Nephron (organoid): ENCODE data around the gene AGFG1.
"Not testable (repeated sequence)": the region's sequence is repeated elsewhere in the genome, so short reads cannot be mapped to it uniquely, and the experiment has no call there.

Experiments used
- H3K27ac Mint-ChIP-seq, 3 experiments: 2 replicates each; pipeline ENCODE4 v1.8.0; 2020; ENCODE audit warnings: mixed read lengths in 3 of 3, mild to moderate bottlenecking in 2 of 3, moderate library complexity in 1 of 3
- H3K27me3 Mint-ChIP-seq: 2 replicates; pipeline ENCODE4 v1.8.0; 2021; ENCODE audit warnings: low read depth, mild to moderate bottlenecking, moderate library complexity, mixed read lengths
- H3K36me3 Mint-ChIP-seq: 2 replicates; pipeline ENCODE4 v1.8.0; 2020; ENCODE audit warnings: low read depth, mixed read lengths
- H3K4me1 Mint-ChIP-seq: 2 replicates; pipeline ENCODE4 v1.8.0; 2020; ENCODE audit warnings: mixed read lengths
- H3K4me3 Mint-ChIP-seq, 3 experiments: 2 replicates each; pipeline ENCODE4 v1.8.0; 2020; ENCODE audit warnings: mild to moderate bottlenecking in 3 of 3, mixed read lengths in 3 of 3, moderate library complexity in 2 of 3
- H3K9me3 Mint-ChIP-seq: 2 replicates; pipeline ENCODE4 v1.8.0; 2020; ENCODE audit warnings: mixed read lengths
- TF ChIP-seq, protein P1 (sequence below), 3 experiments: fragments of 200-600 bp; sonication (generic); IDR thresholded peaks; one replicate each; pipeline ENCODE4 v1.5.0; 2021; ENCODE audit warnings: antibody characterized with exemption in 3 of 3; ENCODE audit not compliant: unreplicated experiment in 3 of 3

The AGFG1 gene

GRCh38 chr2:227529871-227530270 lies 57.9 kb downstream of the AGFG1 start:
- peak overlapping the region in 1 of 3 experiments; percentile 40 for H3K27ac Mint-ChIP-seq
- TF ChIP-seq, protein P1, sequence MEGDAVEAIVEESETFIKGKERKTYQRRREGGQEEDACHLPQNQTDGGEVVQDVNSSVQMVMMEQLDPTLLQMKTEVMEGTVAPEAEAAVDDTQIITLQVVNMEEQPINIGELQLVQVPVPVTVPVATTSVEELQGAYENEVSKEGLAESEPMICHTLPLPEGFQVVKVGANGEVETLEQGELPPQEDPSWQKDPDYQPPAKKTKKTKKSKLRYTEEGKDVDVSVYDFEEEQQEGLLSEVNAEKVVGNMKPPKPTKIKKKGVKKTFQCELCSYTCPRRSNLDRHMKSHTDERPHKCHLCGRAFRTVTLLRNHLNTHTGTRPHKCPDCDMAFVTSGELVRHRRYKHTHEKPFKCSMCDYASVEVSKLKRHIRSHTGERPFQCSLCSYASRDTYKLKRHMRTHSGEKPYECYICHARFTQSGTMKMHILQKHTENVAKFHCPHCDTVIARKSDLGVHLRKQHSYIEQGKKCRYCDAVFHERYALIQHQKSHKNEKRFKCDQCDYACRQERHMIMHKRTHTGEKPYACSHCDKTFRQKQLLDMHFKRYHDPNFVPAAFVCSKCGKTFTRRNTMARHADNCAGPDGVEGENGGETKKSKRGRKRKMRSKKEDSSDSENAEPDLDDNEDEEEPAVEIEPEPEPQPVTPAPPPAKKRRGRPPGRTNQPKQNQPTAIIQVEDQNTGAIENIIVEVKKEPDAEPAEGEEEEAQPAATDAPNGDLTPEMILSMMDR (IDR thresholded peaks at IDR 0.05; ENCODE audit: unreplicated experiment in 3 of 3) = no peak
- no peaks in the 10 kb centered on the region for H3K4me1 Mint-ChIP-seq
- H3K27me3 Mint-ChIP-seq = no peaks in the 10 kb centered on the region
- peaks cover 44% of the 10 kb centered on the region for H3K36me3 Mint-ChIP-seq
- no peak overlapping the region for H3K4me3 Mint-ChIP-seq
- no peaks in the 10 kb centered on the region for H3K9me3 Mint-ChIP-seq

GRCh38 chr2:227534714-227535113 lies 62.8 kb downstream of the AGFG1 start:
- H3K27ac Mint-ChIP-seq = no peak overlapping the region
- no peak overlapping the region for H3K4me3 Mint-ChIP-seq
- H3K36me3 Mint-ChIP-seq = peaks cover 56% of the 10 kb centered on the region
- TF ChIP-seq, protein P1 (IDR thresholded peaks at IDR 0.05; ENCODE audit: unreplicated experiment in 3 of 3) = no peak
- no peaks in the 10 kb centered on the region for H3K4me1 Mint-ChIP-seq
- H3K9me3 Mint-ChIP-seq = peaks cover 1% of the 10 kb centered on the region
- no peaks in the 10 kb centered on the region for H3K27me3 Mint-ChIP-seq

DNA sequence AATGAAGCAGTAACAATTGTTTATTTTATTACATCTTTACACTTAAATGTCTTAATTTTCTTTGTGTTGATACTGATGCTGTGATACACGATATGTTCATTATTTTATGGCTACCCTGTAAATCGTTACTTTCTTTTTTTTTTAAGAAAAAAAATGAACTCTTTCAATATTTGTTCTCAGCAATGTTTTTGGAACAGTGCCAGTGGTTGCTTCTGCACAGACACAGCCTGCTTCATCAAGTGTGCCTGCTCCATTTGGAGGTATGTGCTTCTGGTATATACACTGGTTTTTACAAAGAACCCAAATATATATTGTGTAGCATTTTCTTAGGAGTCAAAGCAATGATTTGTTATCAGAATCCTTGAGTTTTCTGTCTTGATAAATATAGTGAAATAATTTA lies 64.5 kb downstream of the AGFG1 start:
- Mint-ChIP-seq H3K36me3 (peaks cover 69% of the 10 kb centered on the region), H3K9me3 (peaks cover 15% of the 10 kb centered on the region), H3K27ac (no peak overlapping the region), H3K27me3 (no peaks in the 10 kb centered on the region), H3K4me1 (no peaks in the 10 kb centered on the region), H3K4me3 (no peak overlapping the region)
- TF ChIP-seq, protein P1 (IDR thresholded peaks at IDR 0.05; ENCODE audit: unreplicated experiment in 3 of 3) = no peak

DNA sequence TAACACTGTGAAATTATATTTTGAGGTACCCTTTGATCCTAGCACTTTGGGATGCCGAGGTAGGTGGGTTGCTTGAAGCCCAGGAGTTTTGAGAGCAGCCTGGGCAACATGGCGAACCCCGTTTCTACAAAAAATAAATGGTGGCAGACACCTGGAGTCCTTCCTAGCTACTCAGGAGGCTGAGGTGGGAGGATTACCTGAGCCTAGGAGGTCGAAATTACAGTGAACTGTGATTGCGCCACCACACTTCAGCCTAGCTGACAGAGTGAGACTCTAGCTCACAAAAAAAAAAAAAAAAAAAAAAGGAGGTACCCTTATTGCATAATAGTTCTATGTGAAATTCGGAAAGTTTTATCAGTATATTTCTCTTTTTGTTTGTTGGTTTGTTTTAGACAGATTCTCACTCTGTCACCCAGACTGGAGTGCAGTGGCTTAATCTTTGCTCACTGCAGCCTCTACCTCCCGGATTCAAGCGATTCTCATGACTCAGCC lies 67.6 kb downstream of the AGFG1 start:
- Mint-ChIP-seq H3K36me3 (peaks cover 81% of the 10 kb centered on the region), H3K9me3 (peaks cover 36% of the 10 kb centered on the region), H3K27me3 (no peaks in the 10 kb centered on the region), H3K4me3 (no peak overlapping the region), H3K4me1 (no peaks in the 10 kb centered on the region), H3K27ac (no peak overlapping the region)
- TF ChIP-seq, protein P1 (IDR thresholded peaks at IDR 0.05; ENCODE audit: unreplicated experiment in 3 of 3) = no peak

DNA sequence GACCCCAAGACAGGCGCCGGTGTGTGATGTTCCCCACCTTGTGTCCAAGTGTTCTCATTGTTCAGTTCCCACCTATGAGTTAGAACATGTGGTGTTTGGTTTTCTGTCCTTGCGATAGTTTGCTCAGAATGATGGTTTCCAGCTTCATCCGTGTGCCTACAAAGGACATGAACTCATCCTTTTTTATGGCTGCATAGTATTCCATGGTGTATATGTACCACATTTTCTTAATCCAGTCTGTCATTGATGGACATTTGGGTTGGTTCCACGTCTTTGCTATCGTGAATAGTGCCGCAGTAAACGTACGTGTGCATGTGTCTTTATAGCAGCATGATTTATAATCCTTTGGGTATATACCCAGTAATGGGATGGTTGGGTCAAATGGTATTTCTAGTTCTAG lies 68.4 kb downstream of the AGFG1 start:
- not testable (repeated sequence) for H3K4me1 Mint-ChIP-seq, H3K27me3 Mint-ChIP-seq, H3K4me3 Mint-ChIP-seq, H3K27ac Mint-ChIP-seq
- Mint-ChIP-seq H3K36me3 (peaks cover 89% of the 10 kb centered on the region), H3K9me3 (peaks cover 45% of the 10 kb centered on the region)

GRCh38 chr2:227545990-227546389 lies 74.0 kb downstream of the AGFG1 start:
- Mint-ChIP-seq H3K27ac (no peak overlapping the region), H3K27me3 (no peaks in the 10 kb centered on the region), H3K36me3 (peaks cover 87% of the 10 kb centered on the region), H3K9me3 (peaks cover 36% of the 10 kb centered on the region), H3K4me3 (no peak overlapping the region), H3K4me1 (peaks cover 6% of the 10 kb centered on the region)
- TF ChIP-seq, protein P1 (IDR thresholded peaks at IDR 0.05; ENCODE audit: unreplicated experiment in 3 of 3) = no peak
